GM10248 (cell line): ENCODE results near the gene FOXJ1.

Experiments used
- CTCF ChIA-PET: fragments of 300-600 bp; sonication (Branson Sonifier 250); formaldehyde crosslinking; extraction: SDS; loops from one replicate; lab custom pipeline; 2021; ENCODE audit warnings: antibody characterized with exemption; lab: Yijun Ruan, JAX
- POLR2A ChIA-PET: fragments of 350-650 bp; sonication (Branson Sonifier 250); formaldehyde crosslinking; extraction: SDS; loops from one replicate; lab custom pipeline; 2020; ENCODE audit warnings: antibody characterized with exemption; lab: Yijun Ruan, JAX
- DNase-seq: peaks from one replicate; pipeline ENCODE4 v3.0.0; 2012; ENCODE audit errors: extremely low spot score
- TF ChIP-seq, protein P1 (sequence below): IDR thresholded peaks from 2 replicates; pipeline ENCODE4 v1.5.1; 2012; ENCODE audit warnings: mild to moderate bottlenecking, low read depth; ENCODE audit errors: extremely low read depth, missing control alignments, control extremely low read depth

The FOXJ1 gene

DNA sequence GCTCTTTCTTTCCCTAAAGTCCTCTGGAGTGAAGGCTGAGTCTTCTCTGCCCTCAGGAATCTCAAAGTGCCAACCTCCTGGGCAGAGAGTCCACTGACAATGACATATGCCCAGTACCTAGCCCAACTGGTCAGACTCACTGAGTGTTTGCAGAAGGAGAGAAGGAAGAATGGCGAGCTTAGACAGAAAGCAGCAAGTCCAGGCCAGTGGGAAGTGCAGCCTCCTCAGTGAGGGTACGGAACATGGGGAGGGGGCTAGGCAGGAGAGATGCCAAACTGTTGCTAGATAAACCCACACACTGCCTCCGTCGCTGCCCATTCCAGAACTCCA is 38.1 kb downstream of the FOXJ1 start:
- ChIA-PET CTCF (interaction anchor here (1.0 to 2.6 kb wide), 6 partner anchors 16 to 197 kb away, joined by 3 to 18 read pairs (median 4); no protein-coding TSS in a partner anchor), POLR2A (interaction anchor here (0.7 kb wide), 1 partner anchor 178 kb away, joined by 3 read pairs; no protein-coding TSS in a partner anchor)
- no peak for DNase-seq
- TF ChIP-seq, protein P1, sequence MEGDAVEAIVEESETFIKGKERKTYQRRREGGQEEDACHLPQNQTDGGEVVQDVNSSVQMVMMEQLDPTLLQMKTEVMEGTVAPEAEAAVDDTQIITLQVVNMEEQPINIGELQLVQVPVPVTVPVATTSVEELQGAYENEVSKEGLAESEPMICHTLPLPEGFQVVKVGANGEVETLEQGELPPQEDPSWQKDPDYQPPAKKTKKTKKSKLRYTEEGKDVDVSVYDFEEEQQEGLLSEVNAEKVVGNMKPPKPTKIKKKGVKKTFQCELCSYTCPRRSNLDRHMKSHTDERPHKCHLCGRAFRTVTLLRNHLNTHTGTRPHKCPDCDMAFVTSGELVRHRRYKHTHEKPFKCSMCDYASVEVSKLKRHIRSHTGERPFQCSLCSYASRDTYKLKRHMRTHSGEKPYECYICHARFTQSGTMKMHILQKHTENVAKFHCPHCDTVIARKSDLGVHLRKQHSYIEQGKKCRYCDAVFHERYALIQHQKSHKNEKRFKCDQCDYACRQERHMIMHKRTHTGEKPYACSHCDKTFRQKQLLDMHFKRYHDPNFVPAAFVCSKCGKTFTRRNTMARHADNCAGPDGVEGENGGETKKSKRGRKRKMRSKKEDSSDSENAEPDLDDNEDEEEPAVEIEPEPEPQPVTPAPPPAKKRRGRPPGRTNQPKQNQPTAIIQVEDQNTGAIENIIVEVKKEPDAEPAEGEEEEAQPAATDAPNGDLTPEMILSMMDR: no peak

GRCh38 chr17:76097716-76098295 is 43.2 kb downstream of the FOXJ1 start:
- DNase-seq: no peak
- CTCF ChIA-PET: no interaction called here
- TF ChIP-seq, protein P1: no peak
- POLR2A ChIA-PET: no interaction called here

- DNase-seq: no peak
- CTCF ChIA-PET: interaction anchor here (1.0 to 2.4 kb wide), 8 partner anchors 10 to 183 kb away, joined by 3 to 8 read pairs (median 4); partner anchors contain the start of gene CDK3
- TF ChIP-seq, protein P1: no peak
- POLR2A ChIA-PET: interaction anchor here (0.6 kb wide), 1 partner anchor 260 kb away, joined by 3 read pairs; no protein-coding TSS in a partner anchor
These were observed 45.1 kb downstream of the FOXJ1 start for GRCh38 chr17:76095943-76096342.

- POLR2A ChIA-PET: interaction anchor here (0.6 kb wide), 1 partner anchor 13 kb away, joined by 3 read pairs; no protein-coding TSS in a partner anchor
- CTCF ChIA-PET: interaction anchor here (0.9 to 1.4 kb wide), 3 partner anchors 89 to 209 kb away, joined by 3 read pairs; no protein-coding TSS in a partner anchor
- no peak for DNase-seq
- TF ChIP-seq, protein P1: no peak
These were observed 47.0 kb downstream of the FOXJ1 start for GRCh38 chr17:76094046-76094445.

DNA sequence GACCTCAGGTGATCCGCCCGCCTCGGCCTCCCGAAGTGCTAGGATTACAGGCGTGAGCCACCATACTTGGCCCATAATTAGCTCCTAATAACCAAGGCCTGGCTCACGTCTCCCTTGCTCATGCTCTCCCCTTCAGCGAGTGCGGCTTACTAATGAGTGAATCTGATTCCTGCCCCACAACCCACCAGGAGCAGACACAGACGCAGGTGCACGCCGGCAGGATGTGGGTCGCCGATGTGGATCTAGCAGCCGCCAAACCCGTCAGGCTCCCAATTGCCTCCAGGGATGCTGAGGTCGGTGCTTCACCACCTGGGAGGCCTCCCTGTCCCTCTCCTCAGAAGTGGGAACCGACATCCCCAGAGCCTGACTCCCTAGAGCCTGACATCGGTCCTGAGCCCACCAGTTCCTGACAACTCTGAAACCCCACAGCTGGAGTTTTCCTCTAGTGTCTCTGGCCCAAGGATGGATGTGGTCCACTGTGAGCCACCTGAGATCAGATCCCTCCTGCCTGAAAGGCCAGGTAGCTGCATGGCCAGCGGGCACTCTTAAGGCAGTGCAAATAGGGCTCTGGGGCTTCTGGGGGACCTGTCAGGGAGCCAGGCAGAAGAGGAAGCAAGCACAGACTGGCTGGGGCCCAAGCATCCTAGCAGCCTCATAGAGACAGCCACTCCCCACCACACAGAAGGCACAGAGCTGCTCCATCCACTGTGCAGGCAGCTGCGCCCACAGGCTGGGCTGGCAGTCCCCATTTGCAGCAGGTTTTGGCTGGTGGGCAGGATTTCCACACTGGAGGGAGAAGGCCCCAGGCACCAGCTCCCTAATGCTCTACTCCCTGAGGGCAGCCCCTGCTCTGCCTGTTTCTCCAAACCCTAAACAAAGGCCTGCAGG is 48.3 kb downstream of the FOXJ1 start:
- POLR2A ChIA-PET: no interaction called here
- DNase-seq: no peak
- CTCF ChIA-PET: interaction anchor here (0.8 to 1.6 kb wide), 3 partner anchors 33 to 210 kb away, joined by 3 to 4 read pairs (median 3); no protein-coding TSS in a partner anchor
- TF ChIP-seq, protein P1: no peak
